Measurements from ENCODE around the gene PEAK1.

- TF ChIP-seq POLR2A (IDR thresholded peaks at IDR 0.05; ENCODE audit: low read length), result no peak
- no peak for TF ChIP-seq GATA1 (IDR thresholded peaks at IDR 0.05; ENCODE audit: low read depth, low read length)
Observed at GRCh38 chr15:77093436-77093835, 326.5 kb downstream of the PEAK1 start.

Data from erythroblast (primary cell).